Spleen (tissue), 11 donors: ENCODE data around the gene ADGRL3. TPM values are rescaled to one million over a fixed set of nuclear protein-coding genes. Genes with fewer than 3 reads are reported as not detected.

Source experiments
- DNase-seq: peaks from one replicate; pipeline ENCODE4 v3.0.0-alpha.2; 2020
- H3K27ac ChIP-seq, 8 donors: fragments of 200-600 bp; sonication (generic) in 7 of 8; 1 replicate in 4 of 8; 2 replicates in 4 of 8; pipeline versions ENCODE4 v1.5.0 to v1.8.0; 2016 to 2021; ENCODE audit warnings: inconsistent platforms in 4 of 8, mild to moderate bottlenecking in 4 of 8, moderate library complexity in 1 of 8
- H3K27me3 ChIP-seq, 7 donors: fragments of 200-600 bp; sonication (generic) in 6 of 7; replicated peaks in 1 of 7; 1 replicate in 4 of 7; 2 replicates in 3 of 7; pipeline versions ENCODE4 v1.5.0 to v1.8.0; 2016 to 2021; ENCODE audit warnings: inconsistent platforms in 3 of 7, mild to moderate bottlenecking in 1 of 7
- H3K36me3 ChIP-seq, 6 donors: fragments of 200-600 bp; sonication (generic) in 5 of 6; 1 replicate in 4 of 6; 2 replicates in 2 of 6; pipeline versions ENCODE4 v1.5.0 to v1.8.0; 2016 to 2021; ENCODE audit warnings: inconsistent platforms in 2 of 6
- H3K4me1 ChIP-seq, 6 donors: fragments of 200-600 bp; sonication (generic) in 5 of 6; 1 replicate in 3 of 6; 2 replicates in 3 of 6; pipeline versions ENCODE4 v1.5.0 to v1.8.0; 2016 to 2021; ENCODE audit warnings: inconsistent platforms in 3 of 6
- H3K4me3 ChIP-seq, 8 donors: fragments of 200-600 bp; sonication (generic) in 7 of 8; 1 replicate in 4 of 8; 2 replicates in 4 of 8; pipeline versions ENCODE4 v1.5.0 to v1.8.0; 2016 to 2021; ENCODE audit warnings: inconsistent platforms in 4 of 8, mild to moderate bottlenecking in 4 of 8, moderate library complexity in 2 of 8
- H3K9me3 ChIP-seq, 8 donors: fragments of 200-600 bp; sonication (generic) in 7 of 8; 1 replicate in 4 of 8; 2 replicates in 4 of 8; pipeline versions ENCODE4 v1.5.0 to v1.8.0; 2016 to 2021; ENCODE audit warnings: inconsistent platforms in 4 of 8
- POLR2A ChIP-seq, 3 donors: fragments of 450-650 bp; IDR thresholded peaks; one replicate each; pipeline ENCODE4 v1.5.1; 2017; ENCODE audit warnings: antibody characterized with exemption in 3 of 3, mild to moderate bottlenecking in 1 of 3
- POLR2AphosphoS5 ChIP-seq, 3 donors: sonication (generic); formaldehyde crosslinking; IDR thresholded peaks; one replicate each; pipeline ENCODE4 v1.5.1; 2017; ENCODE audit warnings: antibody characterized with exemption in 3 of 3
- WGBS, 5 donors: extraction: QIAGEN DNeasy Blood & Tissue Kit in 3 of 5; methylation state at CpG; one replicate each; pipeline versions ENCODE4 v1.1.5 to v1.1.7; 2013 to 2018; 5-methylcytosine and 5-hydroxymethylcytosine counted together
- intact Hi-C: fragments of 100-400 bp; cut with DNase I; formaldehyde crosslinking; loops from one replicate; pipeline ENCODE4 v1.15.0; 2023; ENCODE audit warnings: low total_unique reads
- polyA plus RNA-seq, 3 donors: library from polyadenylated mRNA; stranded (reverse); fragments of 200-250 nt; gene quantifications; one replicate each; pipeline ENCODE4 v1.2.1, GENCODE V29; 2013
- total RNA-seq, 7 donors: library from RNA; depleted of rRNA in 3 of 7; stranded (reverse); fragments of >200 nt in 3 of 7; fragmentation: NEBNext Ultra II Directional in 4 of 7; extraction: Animal tissue kit (Norgen Biotek cat#: 25700) in 4 of 7; gene quantifications; one replicate each; pipeline versions ENCODE4 v1.1.0 to v1.2.1, GENCODE V29; 2016 to 2021
- TF ChIP-seq, protein P1 (sequence below), 11 experiments: fragments of 200-600 bp in 7 of 11; fragments of 450-650 bp in 4 of 11; sonication (generic) in 4 of 11; IDR thresholded peaks in 8 of 11; conservative IDR thresholded peaks in 3 of 11; 1 replicate in 7 of 11; 2 replicates in 4 of 11; pipeline versions ENCODE4 v1.4.0 to v1.8.0; 2016 to 2021; ENCODE audit warnings: antibody characterized with exemption in 11 of 11, inconsistent platforms in 4 of 11, mild to moderate bottlenecking in 1 of 11
- donor health status: healthy with polysubstance abuse.
- donor health status: DM: no; HTN: no; CAD: no; lungs with moderate emphysema.
- donor health status: DM: no; HTN: no; CAD: no.
- donor health status: Bipolar disorder and iron deficiency.
- donor health status: healthy.
- donor health status: DM: no; HTN: no; CAD: no.
- donor health status: DM: yes; HTN: yes; CAD: no.

The ADGRL3 gene
- total and polyA plus RNA-seq, 10 donors, result 0.09 to 0.92 (median 0.46) TPM; not detected in 1

DNA sequence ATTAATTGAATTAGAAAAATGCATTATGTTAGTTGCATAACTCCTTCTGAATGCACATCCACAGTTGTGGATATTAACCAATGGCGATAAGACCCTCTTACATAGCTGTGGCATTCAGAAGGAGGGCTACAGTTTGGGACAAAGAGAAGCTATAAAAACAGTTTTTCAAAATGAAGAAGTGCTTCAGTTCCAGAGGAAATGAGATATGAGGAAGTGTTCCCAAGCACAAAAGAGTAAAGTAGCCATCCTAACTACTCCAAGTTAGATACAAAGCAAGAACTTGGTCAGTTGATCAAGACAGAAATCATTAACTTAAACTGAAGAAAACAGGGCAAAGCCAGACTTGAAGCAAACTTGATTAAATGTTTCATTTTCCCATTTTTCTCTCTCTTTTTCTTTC, 17.2 kb upstream of the ADGRL3 start:
- 81 to 90% (median 87%) methylated on average over 1 of the region's 1 CpG for WGBS, 5 donors
- Histone ChIP-seq H3K27ac (no peak overlapping the region), H3K36me3 (no peaks in the 10 kb centered on the region), H3K27me3 (no peaks in the 10 kb centered on the region), H3K4me3 (no peak overlapping the region), H3K9me3 (peaks cover 0 to 30% (median 25%) of the 10 kb centered on the region in 8 donors), H3K4me1 (no peaks in the 10 kb centered on the region)
- DNase-seq, result no peak
- TF ChIP-seq POLR2A (IDR thresholded peaks at IDR 0.05) (no peak), POLR2AphosphoS5 (IDR thresholded peaks at IDR 0.05) (no peak)
- TF ChIP-seq, protein P1, sequence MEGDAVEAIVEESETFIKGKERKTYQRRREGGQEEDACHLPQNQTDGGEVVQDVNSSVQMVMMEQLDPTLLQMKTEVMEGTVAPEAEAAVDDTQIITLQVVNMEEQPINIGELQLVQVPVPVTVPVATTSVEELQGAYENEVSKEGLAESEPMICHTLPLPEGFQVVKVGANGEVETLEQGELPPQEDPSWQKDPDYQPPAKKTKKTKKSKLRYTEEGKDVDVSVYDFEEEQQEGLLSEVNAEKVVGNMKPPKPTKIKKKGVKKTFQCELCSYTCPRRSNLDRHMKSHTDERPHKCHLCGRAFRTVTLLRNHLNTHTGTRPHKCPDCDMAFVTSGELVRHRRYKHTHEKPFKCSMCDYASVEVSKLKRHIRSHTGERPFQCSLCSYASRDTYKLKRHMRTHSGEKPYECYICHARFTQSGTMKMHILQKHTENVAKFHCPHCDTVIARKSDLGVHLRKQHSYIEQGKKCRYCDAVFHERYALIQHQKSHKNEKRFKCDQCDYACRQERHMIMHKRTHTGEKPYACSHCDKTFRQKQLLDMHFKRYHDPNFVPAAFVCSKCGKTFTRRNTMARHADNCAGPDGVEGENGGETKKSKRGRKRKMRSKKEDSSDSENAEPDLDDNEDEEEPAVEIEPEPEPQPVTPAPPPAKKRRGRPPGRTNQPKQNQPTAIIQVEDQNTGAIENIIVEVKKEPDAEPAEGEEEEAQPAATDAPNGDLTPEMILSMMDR (IDR thresholded peaks at IDR 0.05 in 8 of 11, conservative IDR thresholded peaks at IDR 0.05 in 3 of 11), result no peak
- intact Hi-C loops, result no loop called here

DNA sequence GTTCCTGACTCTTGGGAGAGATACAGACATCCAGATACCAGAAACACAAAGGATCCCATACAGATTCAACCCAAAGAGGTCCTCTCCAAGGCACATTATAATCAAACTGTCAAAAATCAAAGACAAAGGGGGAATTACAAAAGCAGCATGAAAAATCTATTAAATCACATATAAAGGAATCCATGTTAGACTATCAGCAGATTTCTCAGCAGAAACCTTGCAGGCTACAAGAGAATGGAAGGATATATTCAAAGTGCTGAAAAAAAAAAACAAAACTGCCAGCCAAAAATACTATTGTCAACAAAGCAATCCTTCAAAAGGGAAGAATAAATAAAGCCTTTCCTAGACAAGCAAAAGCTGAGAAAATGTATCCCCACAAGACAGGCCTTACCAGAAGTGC, 14.8 kb upstream of the ADGRL3 start:
- Histone ChIP-seq H3K36me3 (no peaks in the 10 kb centered on the region), H3K27me3 (no peaks in the 10 kb centered on the region), H3K9me3 (peaks cover 0 to 37% (median 22%) of the 10 kb centered on the region in 8 donors), H3K4me3 (no peak overlapping the region), H3K27ac (no peak overlapping the region), H3K4me1 (no peaks in the 10 kb centered on the region)
- intact Hi-C loops, result no loop called here
- TF ChIP-seq POLR2A (IDR thresholded peaks at IDR 0.05), result no peak
- TF ChIP-seq, protein P1 (IDR thresholded peaks at IDR 0.05 in 8 of 11, conservative IDR thresholded peaks at IDR 0.05 in 3 of 11), result no peak
- no peak for DNase-seq

DNA sequence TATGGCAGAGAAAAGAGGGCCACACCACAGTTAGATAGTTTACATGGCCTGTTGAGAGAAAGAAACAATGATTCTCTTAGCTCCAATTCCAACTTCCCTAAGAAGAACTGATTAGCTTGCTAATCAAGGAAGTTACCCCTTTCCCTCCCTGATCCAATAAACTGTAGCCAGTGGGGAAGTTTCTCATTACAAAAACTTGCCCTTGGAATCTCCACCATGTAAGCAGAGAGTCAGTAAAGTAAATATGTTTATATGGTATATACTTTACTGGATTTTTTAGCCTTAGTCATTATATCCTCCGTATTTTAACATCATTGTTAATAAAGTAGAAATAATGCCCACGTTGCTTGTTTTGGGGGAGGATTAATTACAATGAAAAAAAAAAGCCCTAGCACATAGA, 7.7 kb upstream of the ADGRL3 start:
- no peak for DNase-seq
- Histone ChIP-seq H3K4me1 (no peaks in the 10 kb centered on the region), H3K27me3 (no peaks in the 10 kb centered on the region), H3K27ac (no peak overlapping the region), H3K36me3 (no peaks in the 10 kb centered on the region), H3K4me3 (no peak overlapping the region), H3K9me3 (peaks cover 0 to 7% (median 0%) of the 10 kb centered on the region in 8 donors)
- intact Hi-C loops, result no loop called here
- 70 to 84% (median 72%) methylated on average over 2 of the region's 2 CpGs for WGBS, 5 donors
- TF ChIP-seq POLR2AphosphoS5 (IDR thresholded peaks at IDR 0.05), result no peak
- TF ChIP-seq POLR2A (IDR thresholded peaks at IDR 0.05), result no peak
- TF ChIP-seq, protein P1 (IDR thresholded peaks at IDR 0.05 in 8 of 11, conservative IDR thresholded peaks at IDR 0.05 in 3 of 11), result no peak

DNA sequence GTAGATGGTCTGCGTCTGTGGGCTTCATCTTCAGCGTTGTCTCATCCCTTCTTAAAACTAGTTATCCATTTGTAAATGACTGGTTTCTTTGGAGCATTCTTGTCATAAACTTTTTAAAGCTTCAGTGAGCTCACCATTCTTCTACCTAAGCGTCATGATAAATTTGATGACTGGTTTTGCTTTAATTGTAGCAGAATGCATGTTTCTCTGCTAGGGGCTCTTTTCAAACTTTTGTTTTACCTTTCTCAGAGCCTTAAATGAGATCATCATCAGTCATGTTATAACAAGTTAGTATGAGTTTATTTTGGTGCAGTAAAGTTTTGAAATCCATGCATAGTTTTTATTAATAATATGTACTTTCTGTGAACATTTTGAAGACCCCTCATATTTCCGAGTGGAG, 6.3 kb upstream of the ADGRL3 start:
- Histone ChIP-seq H3K4me1 (no peaks in the 10 kb centered on the region), H3K4me3 (no peak overlapping the region), H3K36me3 (no peaks in the 10 kb centered on the region), H3K27ac (no peak overlapping the region), H3K9me3 (peaks cover 0 to 5% (median 0%) of the 10 kb centered on the region in 8 donors), H3K27me3 (peaks cover 0 to 4% (median 0%) of the 10 kb centered on the region in 7 donors)
- 87 to 97% (median 89%) methylated on average over 4 of the region's 4 CpGs for WGBS, 5 donors
- TF ChIP-seq POLR2A (IDR thresholded peaks at IDR 0.05), result no peak
- TF ChIP-seq, protein P1 (IDR thresholded peaks at IDR 0.05 in 8 of 11, conservative IDR thresholded peaks at IDR 0.05 in 3 of 11), result no peak
- no peak for TF ChIP-seq POLR2AphosphoS5 (IDR thresholded peaks at IDR 0.05)
- intact Hi-C loops, result no loop called here
- DNase-seq, result no peak
